Measurements from ENCODE around the gene RIN1. TPM values are rescaled to one million over a fixed set of nuclear protein-coding genes. Genes with fewer than 3 reads are reported as not detected.

The RIN1 gene
- polyA plus RNA-seq, 1 of the 3 experiments (the other 2 are of a cell fraction), result 16.9 TPM

GRCh38 chr11:66335531-66336233 is 552 bp downstream of the RIN1 start:
- H3K9me3 ChIP-seq, result no peaks in the 10 kb centered on the region
- peak; percentile 81 for DNase-seq
- 44% methylated on average over 8 of the region's 35 CpGs for WGBS (ENCODE audit: low lambda C conversion rate)
- H3K4me3 ChIP-seq (ENCODE audit: low read depth in 2 of 2, low read length in 1 of 2), result peak overlapping the region; percentile 68 to 69
- peak overlapping the region; percentile 90 for H3K4me2 ChIP-seq
- peak overlapping the region; percentile 94 for H3K27ac ChIP-seq (ENCODE audit: low read depth in 2 of 2, low read length in 1 of 2)
- peaks cover 10% of the 10 kb centered on the region for H3F3A ChIP-seq (replicated peaks; ENCODE audit: insufficient read depth)
- no peaks in the 10 kb centered on the region; the same call in 1 of the 2 replicates for H4K20me1 ChIP-seq (ENCODE audit: insufficient read depth)
- peaks cover 15 to 47% of the 10 kb centered on the region in 2 experiments for H3K36me3 ChIP-seq (replicated peaks in 1 of 2; ENCODE audit: control insufficient read depth in 1 of 2, insufficient read depth in 2 of 2, low read length in 1 of 2)
- peaks cover 27 to 44% of the 10 kb centered on the region in 2 experiments for H3K4me1 ChIP-seq (ENCODE audit: control insufficient read depth in 1 of 2, insufficient read depth in 2 of 2, low read depth in 1 of 2, low read length in 1 of 2)
- H3K27me3 ChIP-seq (ENCODE audit: insufficient read depth), result no peaks in the 10 kb centered on the region
- ChIA-PET CTCF (interaction anchor here (0.6 to 8.8 kb wide), 23 partner anchors 9 to 446 kb away, joined by 3 to 280 read pairs (median 4); partner anchors contain the start of genes B4GAT1, BRMS1, CD248 and RAB1B), POLR2A (interaction anchor here (0.7 to 3.2 kb wide), 6 partner anchors 9 to 85 kb away, joined by 3 to 33 read pairs (median 4); partner anchors contain the start of genes BRMS1, NPAS4, RAB1B and SLC29A2)
- H3K79me2 ChIP-seq (ENCODE audit: insufficient read depth), result peaks cover 17% of the 10 kb centered on the region
- no peaks in the 10 kb centered on the region for H3K9me2 ChIP-seq
- TF ChIP-seq MXI1 (IDR thresholded peaks at IDR 0.05; ENCODE audit: low read depth, low read length) (peak; percentile 38; the same call in 1 of the 2 replicates), SIN3A (IDR thresholded peaks at IDR 0.05; ENCODE audit: borderline replicate concordance, low read depth, low read length) (0 out of 2 replicates have a peak, but pooled peaks have one; percentile 19), MAX (IDR thresholded peaks at IDR 0.05; ENCODE audit: low read depth) (peak; percentile 88), NFIC (IDR thresholded peaks at IDR 0.05; ENCODE audit: borderline replicate concordance) (no peak), POLR2AphosphoS5 (IDR thresholded peaks at IDR 0.05; ENCODE audit: low read depth, low read length) (peak; percentile 24)
- peak overlapping the region; percentile 87 for H3K9ac ChIP-seq
- no peak overlapping the region for H2AFZ ChIP-seq (ENCODE audit: low read depth)

DNA sequence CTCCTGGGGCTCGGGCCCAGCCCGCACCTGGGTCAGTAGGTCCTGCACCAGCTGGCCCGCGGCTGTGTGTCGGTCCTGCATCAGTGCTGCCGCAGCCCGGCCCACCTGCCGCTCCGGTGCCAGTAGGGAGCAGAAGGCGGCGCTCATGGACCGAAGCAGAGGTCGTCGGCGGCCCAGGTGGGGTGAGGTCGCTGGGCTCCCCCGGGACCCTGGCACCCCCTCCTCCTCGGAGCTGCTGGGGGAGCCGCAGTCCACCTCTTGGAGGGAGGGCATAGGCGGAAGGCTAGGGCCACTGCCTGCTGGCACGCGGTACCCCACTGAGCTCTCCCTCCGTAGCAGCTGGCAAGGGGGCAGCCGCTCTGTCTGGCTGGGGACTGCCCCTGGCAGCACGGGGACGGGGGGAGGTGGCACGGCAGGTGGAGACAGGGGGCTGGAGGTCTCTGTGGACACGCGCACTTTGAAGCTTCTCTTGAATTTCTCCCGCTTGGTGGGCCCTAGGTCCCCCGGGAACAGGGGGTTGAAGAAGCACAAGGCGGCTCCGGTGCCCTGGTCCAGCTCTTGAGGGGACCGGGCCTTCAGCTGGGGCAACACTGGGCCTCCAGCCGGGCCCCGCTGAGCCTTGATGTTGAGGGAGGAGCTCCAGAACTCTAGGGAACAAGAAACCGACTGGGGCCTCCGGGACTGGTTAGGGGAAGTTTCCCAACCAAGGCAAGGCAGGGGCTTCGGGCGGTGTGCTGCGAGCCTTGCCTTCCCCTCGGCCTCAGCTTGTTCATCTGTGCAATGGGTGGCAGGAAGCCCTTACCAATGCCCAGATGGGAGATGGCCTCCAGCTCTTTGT is 1.4 kb downstream of the RIN1 start:
- Histone ChIP-seq H3K4me3 (ENCODE audit: low read depth in 2 of 2, low read length in 1 of 2) (peak overlapping the region; percentile 68 to 69), H3K27ac (ENCODE audit: low read depth in 2 of 2, low read length in 1 of 2) (peak overlapping the region; percentile 94), H3K79me2 (ENCODE audit: insufficient read depth) (peaks cover 17% of the 10 kb centered on the region), H3K4me2 (peak overlapping the region; percentile 90), H3K9me2 (no peaks in the 10 kb centered on the region), H4K20me1 (ENCODE audit: insufficient read depth) (no peaks in the 10 kb centered on the region; the same call in 1 of the 2 replicates), H3F3A (replicated peaks; ENCODE audit: insufficient read depth) (peaks cover 10% of the 10 kb centered on the region), H3K27me3 (ENCODE audit: insufficient read depth) (no peaks in the 10 kb centered on the region), H3K9me3 (no peaks in the 10 kb centered on the region), H2AFZ (ENCODE audit: low read depth) (no peak overlapping the region), H3K4me1 (ENCODE audit: control insufficient read depth in 1 of 2, insufficient read depth in 2 of 2, low read depth in 1 of 2, low read length in 1 of 2) (peaks cover 27 to 44% of the 10 kb centered on the region in 2 experiments), H3K36me3 (replicated peaks in 1 of 2; ENCODE audit: control insufficient read depth in 1 of 2, insufficient read depth in 2 of 2, low read length in 1 of 2) (peaks cover 11 to 38% of the 10 kb centered on the region in 2 experiments), H3K9ac (peak overlapping the region; percentile 87)
- ChIA-PET CTCF (interaction anchor here (0.6 to 8.8 kb wide), 14 partner anchors 10 to 445 kb away, joined by 3 to 280 read pairs (median 6); partner anchors contain the start of genes B4GAT1, BRMS1, CD248 and YIF1A), POLR2A (interaction anchor here (0.9 to 3.2 kb wide), 5 partner anchors 10 to 86 kb away, joined by 3 to 33 read pairs (median 5); partner anchors contain the start of genes BRMS1, NPAS4, RAB1B and SLC29A2)
- DNase-seq, result peak; percentile 37
- 91% methylated on average over 17 of the region's 42 CpGs for WGBS (ENCODE audit: low lambda C conversion rate)
- TF ChIP-seq JUND (IDR thresholded peaks at IDR 0.05) (no peak), EP300 (IDR thresholded peaks at IDR 0.05; ENCODE audit: borderline replicate concordance in 1 of 2, low read depth in 1 of 2, low read length in 1 of 2) (no peak), POLR2AphosphoS5 (IDR thresholded peaks at IDR 0.05; ENCODE audit: low read depth, low read length) (no peak), FOXJ3 (CRISPR knock-in tag; IDR thresholded peaks at IDR 0.05) (no peak), RCOR1 (IDR thresholded peaks at IDR 0.05; ENCODE audit: low read length) (no peak), GABPA (IDR thresholded peaks at IDR 0.05; ENCODE audit: low read depth) (no peak), USF1 (IDR thresholded peaks at IDR 0.05; ENCODE audit: borderline replicate concordance, low read depth) (no peak), FOSL2 (IDR thresholded peaks at IDR 0.05; ENCODE audit: borderline replicate concordance, low read depth) (no peak), RXRA (IDR thresholded peaks at IDR 0.05; ENCODE audit: borderline replicate concordance, low read depth) (no peak), CHD2 (IDR thresholded peaks at IDR 0.05; ENCODE audit: low read length, partially characterized antibody) (no peak), ELF1 (IDR thresholded peaks at IDR 0.05) (no peak), SIN3A (IDR thresholded peaks at IDR 0.05; ENCODE audit: borderline replicate concordance, low read depth, low read length) (no peak), GATA2 (CRISPR knock-in tag; IDR thresholded peaks at IDR 0.05) (no peak), EZH2phosphoT487 (IDR thresholded peaks at IDR 0.05; ENCODE audit: borderline replicate concordance, low read depth) (no peak), NRF1 (IDR thresholded peaks at IDR 0.05; ENCODE audit: low read depth, low read length) (no peak), TEAD4 (IDR thresholded peaks at IDR 0.05; ENCODE audit: borderline replicate concordance, insufficient read depth) (no peak), MXI1 (IDR thresholded peaks at IDR 0.05; ENCODE audit: low read depth, low read length) (no peak), NFIC (IDR thresholded peaks at IDR 0.05; ENCODE audit: borderline replicate concordance) (no peak), CTCF (IDR thresholded peaks at IDR 0.05) (no peak)

Data from SK-N-SH (cell line).